ENCODE data around the gene CREB3. TPM values are rescaled to one million over a fixed set of nuclear protein-coding genes. Genes with fewer than 3 reads are reported as not detected.

CREB3 gene
- total and polyA plus RNA-seq, 9 of the 15 experiments (the other 6 are each of a cell fraction or from before 2014, with no cell fraction given) = 5.7 to 18.3 (median 14.9) TPM

GRCh38 chr9:35727676-35728040 is 4.8 kb upstream of the CREB3 start:
- ChIA-PET CTCF (ENCODE audit: low intra/inter-chr PET ratio) (no interaction called here), POLR2A (interaction anchor here (0.7 to 3.0 kb wide), 14 partner anchors 10 to 119 kb away, joined by 3 to 21 read pairs (median 4); partner anchors contain the start of genes GBA2 and RGP1)
- peaks cover 68% of the 10 kb centered on the region for H3K79me2 ChIP-seq (ENCODE audit: control insufficient read depth, insufficient read depth, low read length)
- WGBS (ENCODE audit: insufficient coverage, low coverage, missing lambda C conversion rate) = 0% methylated on average over 5 of the region's 5 CpGs
- no TSS peak for BruUV-seq (replicated peaks)
- in situ Hi-C loops (cut with MboI) (no loop called here), intact Hi-C loops (cut with micrococcal nuclease) (loop anchor here (2.0 kb wide), 1 partner anchor 31 kb away; no protein-coding TSS in a partner anchor)
- peaks cover 9% of the 10 kb centered on the region; the same call in 1 of the 2 replicates for H4K20me1 ChIP-seq (replicated peaks; ENCODE audit: control insufficient read depth, insufficient read depth, low read length)
- H3K4me3 ChIP-seq = peak overlapping the region; percentile 85
- no peaks in the 10 kb centered on the region for H3K9me3 ChIP-seq (replicated peaks; ENCODE audit: control insufficient read depth, insufficient read depth, low read depth, low read length)
- peak overlapping the region; percentile 97 for H3K27ac ChIP-seq (ENCODE audit: extremely low read depth, low read depth, low read length)
- peak overlapping the region; percentile 94 for H3K4me2 ChIP-seq (ENCODE audit: insufficient read depth, low read length)
- peaks cover 59% of the 10 kb centered on the region for H3K36me3 ChIP-seq (ENCODE audit: control insufficient read depth, insufficient read depth, low read length)
- H2AFZ ChIP-seq (ENCODE audit: low read depth, low read length) = no peak overlapping the region
- peaks cover 36 to 37% of the 10 kb centered on the region in 2 experiments for H3K4me1 ChIP-seq (replicated peaks in 1 of 2; ENCODE audit: control insufficient read depth in 2 of 2, insufficient read depth in 2 of 2, low read length in 2 of 2)
- no peaks in the 10 kb centered on the region for H3K27me3 ChIP-seq (ENCODE audit: control insufficient read depth in 2 of 2, insufficient read depth in 2 of 2, low read length in 2 of 2)
- ATAC-seq (no peak), FAIRE-seq (peak; percentile 83), DNase-seq (ENCODE audit: extremely low read depth in 1 of 4, low spot score in 3 of 4) (peak; percentile 44 to 82 (median 52))
- peaks cover 8% of the 10 kb centered on the region for H3K9me1 ChIP-seq (ENCODE audit: control insufficient read depth, insufficient read depth, low read length)
- H3K9ac ChIP-seq (ENCODE audit: insufficient read depth in 1 of 2, low read depth in 2 of 2, low read length in 2 of 2) = peak overlapping the region; percentile 85 to 87
- TF ChIP-seq TBP (optimal IDR thresholded peaks at IDR 0.05; ENCODE audit: low read depth, low read length) = no peak
- TF ChIP-seq ZNF175 (CRISPR knock-in tag; IDR thresholded peaks at IDR 0.05; ENCODE audit: low read depth) = no peak
- no peak for TF ChIP-seq ZNF449 (CRISPR knock-in tag; IDR thresholded peaks at IDR 0.05)
- no peak for TF ChIP-seq E2F8 (IDR thresholded peaks at IDR 0.05; ENCODE audit: low read depth, partially characterized antibody)
- no peak for TF ChIP-seq CHAMP1 (IDR thresholded peaks at IDR 0.05)
- TF ChIP-seq NUFIP1 (IDR thresholded peaks at IDR 0.05; ENCODE audit: partially characterized antibody) = no peak
- TF ChIP-seq SP2 (IDR thresholded peaks at IDR 0.05; ENCODE audit: extremely low read depth, low read depth, low read length, poor library complexity, severe bottlenecking) = no peak
- TF ChIP-seq PREB (CRISPR knock-in tag; IDR thresholded peaks at IDR 0.05) = no peak
- no peak for TF ChIP-seq MITF (IDR thresholded peaks at IDR 0.05)
- no peak for TF ChIP-seq SMAD2 (IDR thresholded peaks at IDR 0.05; ENCODE audit: low read depth, low read length)
